Suprapubic skin (tissue), 3 donors: ENCODE results near the gene GPD1L.
"Not testable (repeated sequence)": the region's sequence is repeated elsewhere in the genome, so short reads cannot be mapped to it uniquely, and the experiment has no call there.

Source experiments
- CTCF ChIP-seq, 2 donors: fragments of 200-600 bp in 1 of 2; fragments of 450-650 bp in 1 of 2; sonication (generic) in 1 of 2; IDR thresholded peaks; one replicate each; pipeline ENCODE4 v1.5.1; 2016 to 2019; ENCODE audit warnings: antibody characterized with exemption in 2 of 2, mild to moderate bottlenecking in 1 of 2, moderate library complexity in 1 of 2
- EP300 ChIP-seq: sonication (generic); formaldehyde crosslinking; IDR thresholded peaks from one replicate; pipeline ENCODE4 v1.6.1; 2017; ENCODE audit warnings: antibody characterized with exemption
- POLR2A ChIP-seq, 2 donors: fragments of 450-650 bp; IDR thresholded peaks; one replicate each; pipeline ENCODE4 v1.6.1; 2017; ENCODE audit warnings: antibody characterized with exemption in 2 of 2, mild to moderate bottlenecking in 2 of 2, moderate library complexity in 2 of 2

- TF ChIP-seq CTCF (IDR thresholded peaks at IDR 0.05); EP300; POLR2A (IDR thresholded peaks at IDR 0.05): not testable (repeated sequence)
These were observed 84.1 kb downstream of the GPD1L start for GRCh38 chr3:32190556-32190955.
